GM12892 (cell line): ENCODE data around the gene TRABD2B.

Experiments
- POLR2A ChIP-seq: IDR thresholded peaks from 2 replicates; pipeline ENCODE4 v1.6.1; 2011; ENCODE audit warnings: low read depth, low read length, control low read depth
- POLR2AphosphoS5 ChIP-seq: IDR thresholded peaks from 2 replicates; pipeline ENCODE4 v1.6.1; 2011; ENCODE audit warnings: low read depth, low read length, control low read depth
- TAF1 ChIP-seq: IDR thresholded peaks from 2 replicates; pipeline ENCODE4 v1.6.1; 2011; ENCODE audit warnings: low read depth, mild to moderate bottlenecking, control low read depth, low read length, borderline replicate concordance

DNA sequence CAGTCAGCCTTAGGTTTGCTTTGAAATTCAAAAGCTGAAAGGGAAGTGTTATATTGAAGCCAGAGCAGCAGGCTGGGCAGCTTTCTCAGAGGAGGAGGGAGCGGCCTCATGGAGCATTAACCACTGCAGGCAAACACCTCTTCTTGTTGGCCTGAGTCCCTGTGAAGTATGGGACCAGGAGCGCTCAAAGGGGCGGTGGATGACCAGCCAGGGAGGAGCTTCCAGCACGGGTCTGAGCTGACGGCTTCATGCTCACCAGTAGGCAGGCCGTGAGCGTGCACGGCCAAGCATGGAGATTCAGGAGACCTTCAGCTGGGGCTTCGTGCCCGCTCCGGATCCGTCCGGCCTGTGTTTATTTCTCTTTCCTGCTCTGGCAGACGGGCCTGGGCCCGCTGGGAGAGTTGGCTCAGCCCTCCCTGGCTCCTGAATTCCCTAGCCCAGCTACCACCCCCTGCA, 245.2 kb downstream of the TRABD2B start:
- no peak for TF ChIP-seq TAF1
- TF ChIP-seq POLR2AphosphoS5: no peak
- no peak for TF ChIP-seq POLR2A
